HPDE6-E6E7 (cell line): ENCODE measurements around the gene RNF151.
A peak's percentile ranks its signal among the peaks of the same experiment; 100 is the strongest.

Experiments used
- DNase-seq: peaks from one replicate; pipeline ENCODE4 v3.0.0; 2011; ENCODE audit warnings: missing footprints; ENCODE audit errors: extremely low spot score

Gene RNF151

GRCh38 chr16:1976951-1977874, 10.6 kb downstream of the RNF151 start:
- no peak for DNase-seq

DNA sequence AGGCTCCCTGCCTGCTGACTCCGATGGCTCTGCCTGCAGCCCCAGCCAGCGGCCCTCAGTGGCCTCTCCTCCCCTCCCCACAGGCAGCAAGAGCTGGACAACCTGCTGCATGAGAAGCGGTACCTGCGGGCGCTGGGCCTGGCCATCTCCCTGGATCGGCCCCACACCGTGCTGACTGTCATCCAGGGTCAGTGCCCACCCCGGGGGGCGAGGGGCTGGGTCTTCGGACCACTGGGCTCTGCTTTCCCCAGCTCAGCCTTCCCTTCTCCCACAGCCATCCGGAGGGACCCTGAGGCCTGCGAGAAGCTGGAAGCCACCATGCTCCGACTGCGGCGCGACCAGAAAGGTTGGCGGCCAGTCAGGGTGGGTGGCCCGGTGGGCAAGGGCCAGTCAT, 11.2 kb downstream of the RNF151 start:
- DNase-seq: no peak

DNA sequence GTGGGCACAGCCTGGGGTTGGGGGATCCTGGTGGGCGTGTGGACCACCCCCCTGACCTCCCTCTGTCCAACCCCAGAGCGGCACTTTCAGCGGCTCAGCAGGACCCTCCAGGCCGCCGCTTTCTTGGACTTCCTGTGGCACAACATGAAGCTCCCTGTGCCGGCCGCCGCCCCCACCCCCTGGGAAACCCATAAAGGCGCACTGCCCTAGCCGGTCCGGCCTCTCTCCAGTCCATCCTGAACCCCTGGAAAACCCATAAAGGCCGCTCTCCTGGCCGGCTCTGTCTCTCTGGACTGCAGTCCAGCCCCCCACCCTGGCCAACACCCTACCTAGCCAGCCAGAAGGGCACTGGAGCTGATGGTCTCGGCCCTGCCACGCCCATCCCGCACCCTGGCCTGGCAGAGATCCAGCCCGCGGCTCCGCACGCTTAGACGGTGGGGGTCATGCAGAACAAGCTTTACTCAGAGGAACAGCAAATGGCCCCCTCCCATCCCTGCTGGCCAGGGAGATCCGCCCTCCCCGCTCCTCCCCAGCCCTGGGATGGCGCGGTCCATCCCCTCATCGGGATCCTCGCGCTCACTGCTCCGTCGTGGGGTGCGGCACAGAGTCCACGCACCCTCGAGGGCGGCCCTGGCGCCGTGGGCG, 11.9 kb downstream of the RNF151 start:
- no peak for DNase-seq

DNA sequence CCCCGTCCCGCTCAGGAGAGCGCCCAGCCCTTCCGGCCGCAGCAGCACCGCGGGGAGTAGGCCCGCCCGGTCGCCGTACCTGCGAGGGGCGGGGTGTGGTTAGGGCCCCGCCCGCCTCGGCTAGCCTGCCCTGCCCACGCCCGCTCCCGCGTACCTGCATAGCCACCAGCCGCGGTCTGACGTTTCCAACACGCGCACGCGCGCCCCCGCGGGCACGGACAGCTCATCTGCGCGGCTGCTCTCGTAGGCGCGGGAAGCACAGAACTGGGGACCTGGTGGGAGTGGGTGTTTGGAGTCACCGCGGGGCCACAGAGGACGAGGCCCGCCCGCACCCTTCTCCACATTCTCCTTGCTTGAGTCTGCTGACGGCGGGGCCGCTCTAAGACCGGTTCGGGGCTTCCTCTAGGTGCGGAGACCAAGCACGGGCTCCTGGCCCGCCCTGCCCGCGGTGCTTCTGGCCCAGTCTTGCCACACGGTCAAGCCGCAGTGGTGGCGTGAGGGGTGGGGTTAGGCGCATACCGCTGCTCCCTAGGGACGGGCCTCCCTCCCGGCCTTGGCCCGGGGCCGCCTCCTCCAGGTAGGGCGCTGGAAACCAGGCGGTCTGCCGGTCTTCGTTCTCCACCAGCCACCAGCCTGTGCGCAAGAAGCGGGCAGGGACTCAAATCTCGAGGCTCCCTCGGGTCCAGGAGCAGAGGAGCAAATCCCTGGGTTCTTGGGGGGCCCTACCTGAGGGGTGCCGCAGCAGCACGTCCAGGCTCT, 12.8 kb downstream of the RNF151 start:
- DNase-seq: peak; percentile 49

DNA sequence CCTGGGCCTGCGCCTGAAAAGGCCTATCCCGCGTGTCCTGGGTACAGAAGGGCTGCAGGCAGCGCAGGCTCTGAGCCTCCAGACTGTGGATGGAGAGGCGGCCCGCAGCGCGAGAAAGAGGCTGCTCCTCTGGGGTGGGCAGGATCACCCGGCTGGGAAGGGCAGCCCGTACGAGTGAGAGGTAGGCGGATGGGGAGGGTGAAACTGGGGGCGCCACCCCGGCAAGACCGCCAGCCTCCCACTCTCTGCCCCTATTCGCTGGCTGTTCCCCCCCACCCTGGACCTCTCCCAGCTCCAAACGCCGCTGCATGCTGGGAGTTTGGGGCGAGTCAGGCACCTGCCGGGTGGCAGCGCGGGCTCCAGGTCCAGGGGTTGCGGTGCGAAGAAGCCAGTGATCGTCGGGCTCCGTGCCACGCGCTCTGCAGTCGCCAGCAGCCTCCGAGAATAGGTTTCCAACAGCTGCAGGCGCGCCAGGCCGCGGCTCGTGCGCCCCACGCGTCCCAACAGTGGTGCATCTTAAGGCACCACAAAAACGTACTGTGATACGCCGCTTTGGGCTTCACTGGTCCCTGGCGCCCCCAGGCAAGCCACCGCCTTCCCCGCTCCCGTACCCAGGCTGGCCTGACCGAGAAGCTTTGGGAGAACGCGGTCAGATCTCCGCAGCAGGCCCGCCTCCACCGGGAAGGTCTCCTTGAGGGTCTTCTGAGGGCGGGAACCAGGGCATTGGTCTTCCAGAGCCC, 13.5 kb downstream of the RNF151 start:
- DNase-seq: no peak

DNA sequence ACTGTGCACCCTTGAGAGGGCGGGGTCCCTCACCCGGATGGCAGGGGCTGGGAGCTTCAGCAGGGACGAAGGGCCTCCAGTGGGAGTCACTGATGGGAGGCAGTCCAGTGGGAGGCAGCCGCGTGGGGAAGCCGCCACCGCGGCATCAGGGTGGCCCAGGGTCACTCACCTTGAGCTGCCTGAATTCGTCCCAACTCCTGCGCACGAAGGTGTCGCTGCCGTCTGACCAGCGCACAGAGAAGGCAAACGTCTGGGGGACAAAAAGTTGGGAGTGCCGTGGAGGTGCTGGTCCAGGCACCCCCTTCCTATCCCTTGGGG, 14.1 kb downstream of the RNF151 start:
- DNase-seq: no peak

- no peak for DNase-seq
Measured at GRCh38 chr16:1981398-1981836, 14.8 kb downstream of the RNF151 start, which contains the start of gene NOXO1. TSS of gene NOXO1 (minus strand) at chr16:1981469. CDS start at chr16:1981179, 290 bp downstream.

DNA sequence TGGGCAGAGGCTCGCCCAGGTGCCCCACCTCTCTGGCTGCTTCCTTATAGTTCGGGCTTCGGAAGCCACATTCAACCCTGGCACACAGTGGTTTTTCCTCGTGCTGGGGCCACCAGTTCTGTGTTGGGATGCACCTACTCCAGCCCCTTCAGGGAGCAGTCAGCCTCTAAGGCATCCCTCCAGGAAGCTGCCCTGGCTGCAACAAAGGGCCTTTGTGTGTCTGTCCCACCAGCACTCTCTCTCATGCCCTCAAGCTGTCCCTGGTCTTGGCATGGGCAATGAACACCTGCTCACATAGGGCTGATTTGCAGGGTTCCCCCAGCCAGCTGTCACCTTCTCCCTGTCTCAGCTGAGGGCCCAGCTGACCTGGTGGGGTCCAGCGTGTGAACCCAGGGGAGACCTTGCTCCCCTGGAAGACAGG, 15.4 kb downstream of the RNF151 start:
- no peak for DNase-seq

GRCh38 chr16:1982991-1983543, 16.4 kb downstream of the RNF151 start:
- no peak for DNase-seq

DNA sequence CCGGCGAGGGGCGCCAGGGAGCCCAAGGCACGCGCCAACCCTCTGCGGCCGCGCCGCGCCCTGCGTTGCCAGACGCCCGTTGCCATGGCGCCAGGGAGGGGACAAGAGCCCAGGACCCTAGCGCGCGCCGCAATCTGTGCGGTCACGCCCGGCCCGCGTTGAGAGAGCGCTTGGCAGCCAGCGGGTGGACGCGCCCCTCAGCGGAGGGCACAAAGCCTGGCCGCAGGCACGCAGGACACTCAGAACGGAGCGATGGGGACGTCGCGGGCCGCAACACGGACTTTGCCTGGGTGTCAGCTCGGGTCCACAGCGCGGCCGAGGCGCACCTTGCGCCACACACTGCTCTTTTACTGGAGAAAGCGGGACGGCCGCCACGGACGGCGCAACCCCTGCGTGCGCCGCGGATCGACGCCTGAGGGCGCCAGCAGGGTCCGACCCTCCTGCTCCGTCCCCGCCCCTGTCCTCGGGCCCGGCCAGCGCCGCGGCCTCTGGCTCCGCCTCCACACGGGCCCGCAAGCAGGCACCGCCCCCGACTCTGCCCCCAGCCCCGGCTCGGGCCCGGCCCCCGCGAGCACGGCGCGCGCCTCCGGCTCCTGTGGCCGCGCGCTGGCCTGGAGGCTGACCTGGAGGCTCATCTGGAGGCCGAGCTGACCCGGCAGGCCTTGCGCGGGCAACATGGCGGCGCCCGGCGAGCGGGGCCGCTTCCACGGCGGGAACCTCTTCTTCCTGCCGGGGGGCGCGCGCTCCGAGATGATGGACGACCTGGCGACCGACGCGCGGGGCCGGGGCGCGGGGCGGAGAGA, 17.1 kb downstream of the RNF151 start, which contains the start of gene GFER:
Gene GFER, plus strand, starts transcription at position 650 of the 803 bp plus-strand sequence. Its CDS starts 26 bp downstream, at position 676.
- peak; percentile 72 for DNase-seq

GRCh38 chr16:1984347-1985225, 17.9 kb downstream of the RNF151 start:
- no peak for DNase-seq

DNA sequence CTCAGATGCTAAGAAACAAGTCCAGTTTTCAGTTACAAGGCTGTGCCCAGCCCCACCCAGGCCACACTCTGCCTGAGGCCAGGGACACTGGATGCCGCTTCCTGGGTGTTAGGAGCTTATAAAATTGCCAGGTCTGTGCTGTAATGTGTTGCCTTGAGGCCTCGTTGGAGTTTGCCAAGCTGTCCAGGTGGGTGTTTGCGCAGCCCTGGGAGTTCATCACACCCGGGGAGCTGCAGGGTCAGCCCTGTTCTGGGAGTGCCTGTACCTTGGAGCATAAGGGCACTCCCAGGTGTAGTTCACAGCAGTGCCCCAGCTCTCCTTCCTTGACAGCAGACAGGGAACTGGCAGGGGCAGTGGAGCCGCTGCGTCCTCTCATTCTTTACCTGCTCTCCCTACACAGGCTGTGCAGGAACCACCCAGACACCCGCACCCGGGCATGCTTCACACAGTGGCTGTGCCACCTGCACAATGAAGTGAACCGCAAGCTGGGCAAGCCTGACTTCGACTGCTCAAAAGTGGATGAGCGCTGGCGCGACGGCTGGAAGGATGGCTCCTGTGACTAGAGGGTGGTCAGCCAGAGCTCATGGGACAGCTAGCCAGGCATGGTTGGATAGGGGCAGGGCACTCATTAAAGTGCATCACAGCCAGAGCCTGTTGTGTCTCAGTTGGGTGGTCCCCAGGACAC, 19.0 kb downstream of the RNF151 start:
- DNase-seq: no peak

GRCh38 chr16:1987198-1987597, 20.5 kb downstream of the RNF151 start:
- no peak for DNase-seq

DNA sequence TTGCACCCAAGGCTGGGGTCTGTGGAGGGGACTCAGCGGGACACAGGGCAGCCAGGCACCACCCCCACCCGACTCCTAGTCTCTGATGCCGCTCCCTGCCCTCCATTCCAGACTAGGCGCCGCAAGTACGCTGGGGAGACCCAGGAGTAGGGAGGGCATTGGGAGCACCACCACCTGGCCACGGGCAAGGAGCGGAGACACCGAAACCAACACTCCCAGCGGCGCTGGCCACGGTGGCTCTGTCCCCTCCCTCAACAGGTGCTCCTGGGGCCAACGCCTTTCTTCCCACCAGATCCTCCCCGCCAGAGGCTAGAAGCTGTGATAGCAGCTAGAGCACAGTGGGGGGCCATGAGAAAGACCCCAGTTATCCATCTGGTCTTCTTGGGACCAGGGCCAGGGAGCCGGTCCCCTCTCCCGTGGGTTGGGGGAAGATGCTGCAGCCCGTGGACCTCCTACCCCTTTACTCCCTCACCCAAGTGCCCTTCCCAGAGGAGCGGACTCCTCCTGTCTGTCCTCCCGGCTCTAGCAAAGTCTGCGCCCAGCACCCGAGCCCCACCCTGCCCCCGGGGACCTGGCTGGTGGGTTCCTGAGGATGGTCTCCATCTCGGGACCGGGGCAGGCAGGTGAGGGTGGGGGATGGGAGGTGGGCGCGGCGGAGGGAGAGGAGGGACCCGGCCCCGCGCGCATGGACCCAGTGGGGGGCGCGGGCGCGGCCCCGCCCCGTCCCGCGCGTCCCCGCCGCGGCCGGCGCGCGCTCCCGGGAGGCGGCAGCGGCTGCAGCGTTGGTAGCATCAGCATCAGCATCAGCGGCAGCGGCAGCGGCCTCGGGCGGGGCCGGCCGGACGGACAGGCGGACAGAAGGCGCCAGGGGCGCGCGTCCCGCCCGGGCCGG, 22.8 kb downstream of the RNF151 start, which contains the start of gene SYNGR3:
Gene SYNGR3, plus strand, starts transcription at position 762 of the 892 bp plus-strand sequence. CDS start 133 bp downstream, outside the sequence.
- DNase-seq: no peak

DNA sequence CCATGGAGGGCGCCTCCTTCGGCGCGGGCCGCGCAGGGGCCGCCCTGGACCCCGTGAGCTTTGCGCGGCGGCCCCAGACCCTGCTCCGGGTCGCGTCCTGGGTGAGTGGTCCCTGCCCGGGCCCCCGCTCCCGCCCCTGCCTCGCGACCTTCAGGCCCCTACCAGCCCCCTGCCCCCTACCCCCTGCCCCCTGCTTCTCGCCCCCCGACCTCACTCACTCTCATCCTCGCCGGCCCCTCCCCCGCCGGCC, 23.4 kb downstream of the RNF151 start:
- no peak for DNase-seq

GRCh38 chr16:1990351-1991134, 23.9 kb downstream of the RNF151 start:
- DNase-seq: no peak

GRCh38 chr16:1991135-1991551, 24.5 kb downstream of the RNF151 start:
- no peak for DNase-seq
